Natural killer cell (primary cell): ENCODE measurements around the gene PPM1F. TPM values are rescaled to one million over a fixed set of nuclear protein-coding genes. Genes with fewer than 3 reads are reported as not detected.
"Not testable (repeated sequence)": the region's sequence is repeated elsewhere in the genome, so short reads cannot be mapped to it uniquely, and the experiment has no call there.

ENCODE experiments used
- ATAC-seq, 3 donors: fragments of 150-1000 bp in 2 of 3; fragments of 200-7000 bp in 1 of 3; cut with Tn5 transposase; 1 replicate in 1 of 3; 2 replicates in 2 of 3; pipeline ENCODE4 v1.10.0; 2021; ENCODE audit warnings: mild to moderate bottlenecking in 2 of 3, moderate library complexity in 2 of 3
- DNase-seq, 2 donors: peaks; one replicate each; pipeline versions ENCODE4 v3.0.0 to v3.0.0-alpha.2; 2013 to 2021; ENCODE audit warnings: mixed read lengths in 1 of 2
- H3K27ac ChIP-seq: one replicate; pipeline ENCODE4 v1.5.1; 2013; ENCODE audit warnings: mild to moderate bottlenecking, low read length
- H3K27me3 ChIP-seq: one replicate; pipeline ENCODE4 v1.6.1; 2013; ENCODE audit warnings: low read length; ENCODE audit not compliant: control insufficient read depth, insufficient read depth
- H3K36me3 ChIP-seq: one replicate; pipeline ENCODE4 v1.6.1; 2013; ENCODE audit warnings: low read length; ENCODE audit not compliant: control insufficient read depth, insufficient read depth
- H3K4me1 ChIP-seq: one replicate; pipeline ENCODE4 v1.6.1; 2013; ENCODE audit warnings: low read length; ENCODE audit not compliant: control insufficient read depth, insufficient read depth
- H3K4me3 ChIP-seq: one replicate; pipeline ENCODE4 v1.5.1; 2013; ENCODE audit warnings: low read length
- H3K9me3 ChIP-seq: one replicate; pipeline ENCODE4 v1.6.1; 2013; ENCODE audit warnings: low read length; ENCODE audit not compliant: control insufficient read depth, insufficient read depth
- H3K27ac Mint-ChIP-seq, 2 donors: one replicate each; pipeline ENCODE4 v1.8.0; 2022; ENCODE audit warnings: mild to moderate bottlenecking in 2 of 2, mixed read lengths in 2 of 2, moderate library complexity in 1 of 2
- H3K27me3 Mint-ChIP-seq, 2 donors: one replicate each; pipeline ENCODE4 v1.8.0; 2022; ENCODE audit warnings: low read depth in 2 of 2, mixed read lengths in 2 of 2
- H3K36me3 Mint-ChIP-seq: one replicate; pipeline ENCODE4 v1.8.0; 2022; ENCODE audit warnings: mixed read lengths
- H3K4me1 Mint-ChIP-seq, 2 donors: one replicate each; pipeline ENCODE4 v1.8.0; 2022; ENCODE audit warnings: mixed read lengths in 2 of 2
- H3K4me3 Mint-ChIP-seq: one replicate; pipeline ENCODE4 v1.8.0; 2022; ENCODE audit warnings: mild to moderate bottlenecking, moderate library complexity, mixed read lengths
- H3K9me3 Mint-ChIP-seq, 2 donors: one replicate each; pipeline ENCODE4 v1.8.0; 2022; ENCODE audit warnings: mixed read lengths in 2 of 2
- whole genome bisulfite sequencing: methylation state at CpG from one replicate; pipeline ENCODE4 v1.1.7; 2013; ENCODE audit warnings: missing lambda C conversion rate; ENCODE audit not compliant: insufficient coverage; 5-methylcytosine and 5-hydroxymethylcytosine counted together
- intact Hi-C: fragments of 100-400 bp; cut with micrococcal nuclease; formaldehyde crosslinking; loops from one replicate; pipeline ENCODE4 v1.14.2; 2022
- total RNA-seq, 4 donors: library from RNA; stranded (reverse); fragments of 120-200 nt in 1 of 4; gene quantifications; one replicate each; pipeline versions ENCODE4 v1.2.3 to v1.2.4, GENCODE V29; 2013 to 2022
- TF ChIP-seq, protein P1 (sequence below): fragments of 200-600 bp; IDR thresholded peaks from one replicate; pipeline ENCODE4 v1.8.0; 2022; ENCODE audit warnings: antibody characterized with exemption

Gene PPM1F
- total RNA-seq, 3 donors from 2014 or later (not counting 1 experiment from before 2014, with no cell fraction given), result 25.1 to 30.3 (median 25.5) TPM

DNA sequence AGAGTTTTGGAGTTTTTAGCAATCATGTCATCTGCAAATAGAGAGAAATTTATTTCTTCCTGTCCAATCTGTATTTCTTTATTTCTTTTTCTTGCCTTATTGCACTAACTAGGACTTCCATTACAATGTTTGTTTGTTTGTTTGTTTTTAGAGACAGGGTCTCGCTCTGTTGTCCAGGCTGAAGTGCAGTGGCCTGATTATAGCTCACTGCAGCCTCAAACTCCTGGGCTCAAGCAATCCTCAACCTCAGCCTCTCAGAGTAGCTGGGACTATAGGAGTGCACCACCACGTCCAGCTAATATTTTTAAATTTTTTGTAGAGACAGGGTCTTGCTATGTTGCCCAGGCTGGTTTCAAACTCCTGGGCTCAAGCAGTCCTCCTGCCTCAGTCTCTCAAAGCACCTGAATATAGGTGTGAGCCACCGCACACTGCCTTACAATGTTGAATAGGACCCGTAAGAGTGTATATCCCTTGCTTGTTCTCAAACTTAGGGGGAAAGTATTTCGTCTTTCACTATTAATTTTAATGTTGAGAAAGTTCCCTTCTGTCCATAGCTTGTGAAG, 55.6 kb downstream of the PPM1F start:
- Mint-ChIP-seq H3K4me1 (no peaks in the 10 kb centered on the region), H3K9me3 (no peaks in the 10 kb centered on the region), H3K36me3 (no peaks in the 10 kb centered on the region), H3K27me3 (no peaks in the 10 kb centered on the region), H3K27ac (no peak overlapping the region), H3K4me3 (no peak overlapping the region)
- ATAC-seq (no peak), DNase-seq (no peak)
- no peaks in the 10 kb centered on the region for H3K9me3 ChIP-seq
- intact Hi-C loops, result no loop called here
- H3K4me3 ChIP-seq, result no peak overlapping the region
- H3K36me3 ChIP-seq, result no peaks in the 10 kb centered on the region
- H3K4me1 ChIP-seq, result no peaks in the 10 kb centered on the region
- H3K27ac ChIP-seq, result no peak overlapping the region
- TF ChIP-seq, protein P1, sequence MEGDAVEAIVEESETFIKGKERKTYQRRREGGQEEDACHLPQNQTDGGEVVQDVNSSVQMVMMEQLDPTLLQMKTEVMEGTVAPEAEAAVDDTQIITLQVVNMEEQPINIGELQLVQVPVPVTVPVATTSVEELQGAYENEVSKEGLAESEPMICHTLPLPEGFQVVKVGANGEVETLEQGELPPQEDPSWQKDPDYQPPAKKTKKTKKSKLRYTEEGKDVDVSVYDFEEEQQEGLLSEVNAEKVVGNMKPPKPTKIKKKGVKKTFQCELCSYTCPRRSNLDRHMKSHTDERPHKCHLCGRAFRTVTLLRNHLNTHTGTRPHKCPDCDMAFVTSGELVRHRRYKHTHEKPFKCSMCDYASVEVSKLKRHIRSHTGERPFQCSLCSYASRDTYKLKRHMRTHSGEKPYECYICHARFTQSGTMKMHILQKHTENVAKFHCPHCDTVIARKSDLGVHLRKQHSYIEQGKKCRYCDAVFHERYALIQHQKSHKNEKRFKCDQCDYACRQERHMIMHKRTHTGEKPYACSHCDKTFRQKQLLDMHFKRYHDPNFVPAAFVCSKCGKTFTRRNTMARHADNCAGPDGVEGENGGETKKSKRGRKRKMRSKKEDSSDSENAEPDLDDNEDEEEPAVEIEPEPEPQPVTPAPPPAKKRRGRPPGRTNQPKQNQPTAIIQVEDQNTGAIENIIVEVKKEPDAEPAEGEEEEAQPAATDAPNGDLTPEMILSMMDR, result no peak
- 88% methylated on average over 5 of the region's 5 CpGs for WGBS
- no peaks in the 10 kb centered on the region for H3K27me3 ChIP-seq

- 95% methylated on average over 4 of the region's 4 CpGs for WGBS
- H3K36me3 Mint-ChIP-seq, H3K4me3 Mint-ChIP-seq, H3K27me3 ChIP-seq, H3K27ac Mint-ChIP-seq, H3K4me1 Mint-ChIP-seq, H3K27me3 Mint-ChIP-seq, intact Hi-C loops, H3K9me3 Mint-ChIP-seq, DNase-seq, H3K36me3 ChIP-seq, ATAC-seq, H3K4me3 ChIP-seq, H3K27ac ChIP-seq, H3K4me1 ChIP-seq, H3K9me3 ChIP-seq: not testable (repeated sequence)
These were observed 56.4 kb downstream of the PPM1F start for GRCh38 chr22:21896275-21896674.

- H3K36me3 ChIP-seq, result no peaks in the 10 kb centered on the region
- no peak overlapping the region for H3K4me3 Mint-ChIP-seq
- DNase-seq (no peak), ATAC-seq (no peak)
- H3K4me1 Mint-ChIP-seq, result no peaks in the 10 kb centered on the region
- intact Hi-C loops, result no loop called here
- whole genome bisulfite sequencing, result 95% methylated on average over 6 of the region's 8 CpGs
- H3K27ac ChIP-seq, result no peak overlapping the region
- H3K4me1 ChIP-seq, result no peaks in the 10 kb centered on the region
- no peaks in the 10 kb centered on the region for H3K9me3 ChIP-seq
- H3K36me3 Mint-ChIP-seq, result no peaks in the 10 kb centered on the region
- TF ChIP-seq, protein P1, result no peak
- H3K27me3 ChIP-seq, result no peaks in the 10 kb centered on the region
- no peak overlapping the region for H3K27ac Mint-ChIP-seq
- no peaks in the 10 kb centered on the region for H3K27me3 Mint-ChIP-seq
- no peaks in the 10 kb centered on the region for H3K9me3 Mint-ChIP-seq
- no peak overlapping the region for H3K4me3 ChIP-seq
These were observed 57.8 kb downstream of the PPM1F start for GRCh38 chr22:21894799-21895198.

DNA sequence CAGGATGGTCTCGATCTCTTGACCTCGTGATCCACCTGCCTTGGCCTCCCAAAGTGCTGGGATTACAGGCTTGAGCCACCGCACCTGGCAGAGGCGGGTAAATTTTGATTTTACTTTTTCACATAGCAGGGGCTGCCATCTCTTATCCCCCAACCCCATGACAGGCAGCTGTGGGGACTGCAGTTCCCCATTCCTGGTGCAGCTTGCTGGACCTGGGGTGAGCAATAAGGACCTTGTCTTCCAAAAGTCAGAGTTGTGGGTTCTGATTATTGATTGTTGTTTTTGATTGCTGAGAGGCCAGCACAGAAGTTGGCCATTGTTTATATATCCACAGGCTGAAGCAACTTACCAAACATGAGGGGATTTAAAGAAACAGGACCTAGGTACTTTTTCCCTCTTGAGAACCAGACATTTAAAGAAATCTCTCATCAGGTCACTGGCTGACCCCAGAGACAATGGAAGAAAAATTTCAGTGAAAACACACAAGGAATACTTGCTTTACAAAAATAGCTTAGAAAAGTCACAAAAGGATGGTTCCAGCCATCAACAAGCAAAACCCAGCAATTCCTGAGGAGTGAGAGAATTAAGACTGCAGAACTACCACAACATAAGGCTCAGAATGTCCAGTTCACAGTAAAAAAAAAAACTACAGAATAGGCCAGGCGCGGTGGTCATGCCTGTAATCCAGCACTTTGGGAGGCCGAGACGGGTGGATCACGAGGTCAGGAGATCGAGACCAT, 63.2 kb downstream of the PPM1F start:
- Histone ChIP-seq H3K36me3 (no peaks in the 10 kb centered on the region), H3K27me3 (no peaks in the 10 kb centered on the region), H3K4me3 (no peak overlapping the region), H3K27ac (no peak overlapping the region), H3K4me1 (no peaks in the 10 kb centered on the region), H3K9me3 (no peaks in the 10 kb centered on the region)
- H3K4me3 Mint-ChIP-seq, result no peak overlapping the region
- DNase-seq (no peak), ATAC-seq (no peak)
- TF ChIP-seq, protein P1, result no peak
- WGBS, result 95% methylated on average over 10 of the region's 10 CpGs
- no peaks in the 10 kb centered on the region for H3K9me3 Mint-ChIP-seq
- intact Hi-C loops, result no loop called here
- no peaks in the 10 kb centered on the region for H3K27me3 Mint-ChIP-seq
- H3K36me3 Mint-ChIP-seq, result no peaks in the 10 kb centered on the region
- H3K4me1 Mint-ChIP-seq, result no peaks in the 10 kb centered on the region
- no peak overlapping the region for H3K27ac Mint-ChIP-seq
